Gastrocnemius medialis (tissue), 4 donors: ENCODE data around the gene AASDH.

Experiments
- CTCF ChIP-seq, 5 experiments: fragments of 450-650 bp in 3 of 5; fragments of 200-600 bp in 2 of 5; sonication (generic) in 2 of 5; IDR thresholded peaks in 4 of 5; conservative IDR thresholded peaks in 1 of 5; 1 replicate in 4 of 5; 2 replicates in 1 of 5; pipeline ENCODE4 v1.5.1; 2016 to 2019; ENCODE audit warnings: antibody characterized with exemption in 5 of 5, mild to moderate bottlenecking in 3 of 5, moderate library complexity in 3 of 5
- POLR2A ChIP-seq, 2 donors: fragments of 450-650 bp; IDR thresholded peaks; one replicate each; pipeline ENCODE4 v1.6.1; 2017; ENCODE audit warnings: antibody characterized with exemption in 2 of 2, mild to moderate bottlenecking in 2 of 2, moderate library complexity in 2 of 2

GRCh38 chr4:56303921-56304320, 83.4 kb downstream of the AASDH start:
- TF ChIP-seq CTCF (IDR thresholded peaks at IDR 0.05 in 4 of 5, conservative IDR thresholded peaks at IDR 0.05 in 1 of 5) (no peak), POLR2A (IDR thresholded peaks at IDR 0.05) (no peak)
